ENCODE data around the gene TCF7L1.

GRCh38 chr2:85353876-85354285 lies 220.7 kb downstream of the TCF7L1 start:
- no peak for TF ChIP-seq POLR2A (IDR thresholded peaks at IDR 0.05)
- no peak for TF ChIP-seq CTCF (IDR thresholded peaks at IDR 0.05)
- no peak for TF ChIP-seq EP300 (IDR thresholded peaks at IDR 0.05)
- no peak for TF ChIP-seq POLR2AphosphoS5 (IDR thresholded peaks at IDR 0.05)

Data from suprapubic skin (tissue), 4 donors.